WTC11 (cell line): ENCODE data around the gene ASTN1.

Source experiments
- ATF1 ChIP-seq: sonication (generic); formaldehyde crosslinking; IDR thresholded peaks from 2 replicates; pipeline ENCODE4 v1.8.1; 2023; ENCODE audit warnings: mild to moderate bottlenecking, moderate library complexity, missing genetic modification reagents
- ATF3 ChIP-seq: sonication (generic); formaldehyde crosslinking; conservative IDR thresholded peaks from 2 replicates; pipeline ENCODE4 v1.8.1; 2022; ENCODE audit warnings: mild to moderate bottlenecking, missing genetic modification reagents
- CTCF ChIP-seq: fragments of 200-600 bp; IDR thresholded peaks from 2 replicates; pipeline ENCODE4 v1.8.0; 2022; ENCODE audit warnings: antibody characterized with exemption
- FOXK1 ChIP-seq: sonication (generic); formaldehyde crosslinking; IDR thresholded peaks from 2 replicates; pipeline ENCODE4 v1.8.0; 2022; ENCODE audit warnings: mild to moderate bottlenecking, moderate library complexity, missing genetic modification reagents
- JUN ChIP-seq: sonication (generic); formaldehyde crosslinking; IDR thresholded peaks from 2 replicates; pipeline ENCODE4 v1.8.0; 2023; ENCODE audit warnings: mild to moderate bottlenecking, missing genetic modification reagents
- PREB ChIP-seq: sonication (generic); formaldehyde crosslinking; IDR thresholded peaks from 2 replicates; pipeline ENCODE4 v1.8.1; 2022; ENCODE audit warnings: mild to moderate bottlenecking, missing genetic modification reagents, moderate library complexity, borderline replicate concordance
- PRRX2 ChIP-seq: fragments of 250-450 bp; sonication (Bioruptor Pico); IDR thresholded peaks from 2 replicates; pipeline ENCODE4 v1.8.0; 2021; ENCODE audit warnings: mild to moderate bottlenecking
- SMAD3 ChIP-seq: sonication (generic); formaldehyde crosslinking; IDR thresholded peaks from 2 replicates; pipeline ENCODE4 v1.8.0; 2022; ENCODE audit warnings: missing genetic modification reagents, mild to moderate bottlenecking, borderline replicate concordance
- USF2 ChIP-seq: sonication (generic); formaldehyde crosslinking; IDR thresholded peaks from 2 replicates; pipeline ENCODE4 v1.8.1; 2023; ENCODE audit warnings: mild to moderate bottlenecking, missing genetic modification reagents, moderate library complexity
- TF ChIP-seq, protein P1 (sequence below): fragments of 250-450 bp; sonication (Bioruptor Pico); IDR thresholded peaks from 2 replicates; pipeline ENCODE4 v1.9.0; 2021; ENCODE audit warnings: moderate library complexity, mild to moderate bottlenecking, inconsistent platforms, borderline replicate concordance
- TF ChIP-seq, protein P2 (sequence below): sonication (generic); formaldehyde crosslinking; IDR thresholded peaks from 2 replicates; pipeline ENCODE4 v1.8.1; 2023; ENCODE audit warnings: mild to moderate bottlenecking, missing genetic modification reagents
- TF ChIP-seq, protein P3 (sequence below): sonication (generic); formaldehyde crosslinking; IDR thresholded peaks from 2 replicates; pipeline ENCODE4 v1.8.1; 2023; ENCODE audit warnings: mild to moderate bottlenecking, moderate library complexity, missing genetic modification reagents

DNA sequence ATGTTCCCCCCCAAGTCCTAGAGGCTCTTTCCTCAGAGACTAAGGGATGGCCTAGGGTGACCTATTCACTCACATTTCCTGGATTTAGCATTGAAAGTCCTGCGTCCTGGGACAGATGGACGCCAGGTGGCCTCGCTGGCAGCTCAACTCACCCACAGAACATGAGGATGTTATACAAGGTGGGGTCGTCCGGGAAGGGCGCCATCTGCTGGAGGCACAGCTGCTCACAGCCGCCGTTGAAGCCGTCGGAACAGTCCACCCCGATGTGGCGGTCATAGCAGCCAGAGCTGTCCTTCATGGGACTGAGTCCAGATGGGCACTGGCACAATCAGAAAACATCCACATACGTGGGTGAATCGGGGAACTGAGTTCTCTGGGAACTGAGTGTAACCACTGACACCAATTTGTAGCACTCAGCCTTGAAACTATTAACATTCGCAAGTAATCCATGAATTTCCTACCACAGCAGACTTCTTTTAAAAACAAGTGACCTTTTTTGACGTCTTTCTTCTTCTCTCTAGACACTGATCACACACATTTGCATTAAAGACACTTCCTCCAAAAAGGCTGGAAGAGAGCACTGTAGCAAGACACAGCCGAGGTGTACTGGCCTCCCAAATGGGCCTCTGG lies 215.4 kb downstream of the ASTN1 start:
- TF ChIP-seq, protein P1, sequence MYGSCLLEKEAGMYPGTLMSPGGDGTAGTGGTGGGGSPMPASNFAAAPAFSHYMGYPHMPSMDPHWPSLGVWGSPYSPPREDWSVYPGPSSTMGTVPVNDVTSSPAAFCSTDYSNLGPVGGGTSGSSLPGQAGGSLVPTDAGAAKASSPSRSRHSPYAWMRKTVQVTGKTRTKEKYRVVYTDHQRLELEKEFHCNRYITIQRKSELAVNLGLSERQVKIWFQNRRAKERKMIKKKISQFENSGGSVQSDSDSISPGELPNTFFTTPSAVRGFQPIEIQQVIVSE (CRISPR knock-in tag) = no peak
- TF ChIP-seq CTCF (peak; percentile 92), PREB (CRISPR knock-in tag) (no peak), SMAD3 (CRISPR knock-in tag) (no peak), PRRX2 (no peak), ATF3 (CRISPR knock-in tag) (no peak), FOXK1 (CRISPR knock-in tag) (no peak), JUN (CRISPR knock-in tag) (no peak), ATF1 (CRISPR knock-in tag) (no peak), USF2 (CRISPR knock-in tag) (no peak)
- TF ChIP-seq, protein P2, sequence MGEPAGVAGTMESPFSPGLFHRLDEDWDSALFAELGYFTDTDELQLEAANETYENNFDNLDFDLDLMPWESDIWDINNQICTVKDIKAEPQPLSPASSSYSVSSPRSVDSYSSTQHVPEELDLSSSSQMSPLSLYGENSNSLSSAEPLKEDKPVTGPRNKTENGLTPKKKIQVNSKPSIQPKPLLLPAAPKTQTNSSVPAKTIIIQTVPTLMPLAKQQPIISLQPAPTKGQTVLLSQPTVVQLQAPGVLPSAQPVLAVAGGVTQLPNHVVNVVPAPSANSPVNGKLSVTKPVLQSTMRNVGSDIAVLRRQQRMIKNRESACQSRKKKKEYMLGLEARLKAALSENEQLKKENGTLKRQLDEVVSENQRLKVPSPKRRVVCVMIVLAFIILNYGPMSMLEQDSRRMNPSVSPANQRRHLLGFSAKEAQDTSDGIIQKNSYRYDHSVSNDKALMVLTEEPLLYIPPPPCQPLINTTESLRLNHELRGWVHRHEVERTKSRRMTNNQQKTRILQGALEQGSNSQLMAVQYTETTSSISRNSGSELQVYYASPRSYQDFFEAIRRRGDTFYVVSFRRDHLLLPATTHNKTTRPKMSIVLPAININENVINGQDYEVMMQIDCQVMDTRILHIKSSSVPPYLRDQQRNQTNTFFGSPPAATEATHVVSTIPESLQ = no peak
- TF ChIP-seq, protein P3, sequence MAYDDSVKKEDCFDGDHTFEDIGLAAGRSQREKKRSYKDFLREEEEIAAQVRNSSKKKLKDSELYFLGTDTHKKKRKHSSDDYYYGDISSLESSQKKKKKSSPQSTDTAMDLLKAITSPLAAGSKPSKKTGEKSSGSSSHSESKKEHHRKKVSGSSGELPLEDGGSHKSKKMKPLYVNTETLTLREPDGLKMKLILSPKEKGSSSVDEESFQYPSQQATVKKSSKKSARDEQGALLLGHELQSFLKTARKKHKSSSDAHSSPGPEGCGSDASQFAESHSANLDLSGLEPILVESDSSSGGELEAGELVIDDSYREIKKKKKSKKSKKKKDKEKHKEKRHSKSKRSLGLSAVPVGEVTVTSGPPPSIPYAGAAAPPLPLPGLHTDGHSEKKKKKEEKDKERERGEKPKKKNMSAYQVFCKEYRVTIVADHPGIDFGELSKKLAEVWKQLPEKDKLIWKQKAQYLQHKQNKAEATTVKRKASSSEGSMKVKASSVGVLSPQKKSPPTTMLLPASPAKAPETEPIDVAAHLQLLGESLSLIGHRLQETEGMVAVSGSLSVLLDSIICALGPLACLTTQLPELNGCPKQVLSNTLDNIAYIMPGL = 0 out of 2 replicates have a peak, but pooled peaks have one; percentile 52
